Fibroblast of upper back skin (primary cell): ENCODE measurements around the gene OR12D3.
"Not testable (repeated sequence)": the region's sequence is repeated elsewhere in the genome, so short reads cannot be mapped to it uniquely, and the experiment has no call there.

ENCODE experiments used
- DNase-seq: peaks from one replicate; pipeline ENCODE4 v3.0.0-alpha.2; 2013

OR12D3 gene

GRCh38 chr6:29375191-29375590, at the start of gene OR12D3:
TSS of gene OR12D3 (minus strand) at chr6:29375291. CDS start at chr6:29375287, 4 bp downstream.
- DNase-seq = no peak

- DNase-seq = no peak
Observed at GRCh38 chr6:29424575-29424974, 49.5 kb upstream of the OR12D3 start.

GRCh38 chr6:29424168-29424567, 49.1 kb upstream of the OR12D3 start:
- no peak for DNase-seq

- peak; percentile 7 for DNase-seq
Observed at GRCh38 chr6:29419516-29419915, 44.4 kb upstream of the OR12D3 start.

- DNase-seq = no peak
Observed at GRCh38 chr6:29414588-29414987, 39.5 kb upstream of the OR12D3 start, which contains the start of gene OR12D1. TSS of gene OR12D1 (plus strand) at chr6:29414928.

GRCh38 chr6:29403801-29404200, 28.7 kb upstream of the OR12D3 start:
- no peak for DNase-seq

GRCh38 chr6:29399525-29399924, 24.4 kb upstream of the OR12D3 start:
- no peak for DNase-seq

GRCh38 chr6:29395331-29395730, 20.2 kb upstream of the OR12D3 start, which contains the start of gene OR12D2:
TSS of gene OR12D2 (plus strand) at chr6:29395631. CDS start at chr6:29396700, 1,069 bp downstream.
- no peak for DNase-seq

- DNase-seq = no peak
Observed at GRCh38 chr6:29388533-29388932, 13.4 kb upstream of the OR12D3 start.

GRCh38 chr6:29376003-29376402, 912 bp upstream of the OR12D3 start:
- DNase-seq = no peak

GRCh38 chr6:29368765-29369164, 6.3 kb downstream of the OR12D3 start, which contains the start of gene OR5V1:
TSS of gene OR5V1 (minus strand) at chr6:29368865. CDS start at chr6:29356195, 12,670 bp downstream.
- DNase-seq = no peak

- DNase-seq = no peak
Observed at GRCh38 chr6:29355603-29356002, 19.5 kb downstream of the OR12D3 start.

- no peak for DNase-seq
Observed at GRCh38 chr6:29354980-29355379, 20.1 kb downstream of the OR12D3 start.

- DNase-seq = not testable (repeated sequence)
Observed at GRCh38 chr6:29349348-29349747, 25.7 kb downstream of the OR12D3 start.

GRCh38 chr6:29345380-29345779, 29.7 kb downstream of the OR12D3 start:
- no peak for DNase-seq

- DNase-seq = no peak
Observed at GRCh38 chr6:29336269-29336668, 38.8 kb downstream of the OR12D3 start.

GRCh38 chr6:29332676-29333075, 42.4 kb downstream of the OR12D3 start:
- no peak for DNase-seq

- DNase-seq = no peak
Observed at GRCh38 chr6:29325777-29326176, 49.3 kb downstream of the OR12D3 start.
